A549 (cell line): Measurements from ENCODE around the gene CPLX1. TPM values are rescaled to one million over a fixed set of nuclear protein-coding genes. Genes with fewer than 3 reads are reported as not detected.
"Not testable (repeated sequence)": the region's sequence is repeated elsewhere in the genome, so short reads cannot be mapped to it uniquely, and the experiment has no call there.

ENCODE experiments used
- ATAC-seq, 2 experiments: fragments of 200-7000 bp in 1 of 2; fragments of >200 bp in 1 of 2; cut with Nextera tagmentation in 1 of 2; cut with Tn5 transposase in 1 of 2; 3 replicates each; pipeline versions ENCODE4 v1.8.0 to v1.9.1; 2018 to 2020; ENCODE audit warnings: mild to moderate bottlenecking in 1 of 2, moderate library complexity in 1 of 2
- CTCF ChIA-PET: fragments of 300-600 bp; sonication (Branson Sonifier 250); formaldehyde crosslinking; extraction: SDS; loops from one replicate; lab custom pipeline; 2021; ENCODE audit warnings: antibody characterized with exemption, inconsistent platforms; lab: Yijun Ruan, JAX
- POLR2A ChIA-PET: fragments of 350-600 bp; formaldehyde crosslinking; extraction: SDS; loops from one replicate; lab custom pipeline; 2021; ENCODE audit warnings: antibody characterized with exemption, inconsistent platforms; lab: Yijun Ruan, JAX
- DNase-seq, 2 experiments: peaks; one replicate each; pipeline versions ENCODE4 v3.0.0 to v3.0.0-alpha.2; 2011 to 2016; ENCODE audit warnings: low read depth in 1 of 2, low spot score in 1 of 2
- FAIRE-seq: peaks from 2 replicates; lab custom pipeline; 2011; peaks lifted over from hg19 to GRCh38; lab: Jason Lieb, UNC
- H3K27ac ChIP-seq, 2 experiments: fragments of >200 bp; sonication (Bioruptor Twin); formaldehyde crosslinking; 3 replicates each; pipeline ENCODE4 v1.5.1; 2016 to 2017
- H3K4me1 ChIP-seq: fragments of >200 bp; sonication (Bioruptor Twin); formaldehyde crosslinking; 3 replicates; pipeline ENCODE4 v1.6.1; 2016
- H3K4me2 ChIP-seq: fragments of >200 bp; sonication (Bioruptor Twin); formaldehyde crosslinking; 3 replicates; pipeline ENCODE4 v1.6.1; 2016
- H3K4me3 ChIP-seq: fragments of >200 bp; sonication (Bioruptor Twin); formaldehyde crosslinking; 3 replicates; pipeline ENCODE4 v1.5.1; 2016
- H3K9me3 ChIP-seq: fragments of >200 bp; sonication (Bioruptor Twin); formaldehyde crosslinking; 3 replicates; pipeline ENCODE4 v1.6.1; 2016
- BHLHE40 ChIP-seq: IDR thresholded peaks from 2 replicates; pipeline ENCODE4 v1.6.1; 2012; ENCODE audit warnings: low read depth, low read length, inconsistent platforms
- CBX2 ChIP-seq: fragments of 200-600 bp; sonication (generic); IDR thresholded peaks from 2 replicates; pipeline ENCODE4 v1.6.1; 2016; ENCODE audit warnings: low read depth, mild to moderate bottlenecking, borderline replicate concordance
- CHD4 ChIP-seq: fragments of 200-600 bp; sonication (generic); IDR thresholded peaks from 2 replicates; pipeline ENCODE4 v1.6.1; 2016; ENCODE audit warnings: antibody characterized with exemption, mild to moderate bottlenecking, borderline replicate concordance
- GATA3 ChIP-seq: IDR thresholded peaks from 2 replicates; pipeline ENCODE4 v1.6.1; 2012; ENCODE audit warnings: borderline replicate concordance
- HES2 ChIP-seq: fragments of >200 bp; sonication (Bioruptor Twin); formaldehyde crosslinking; IDR thresholded peaks from 2 replicates; pipeline ENCODE4 v1.6.1; 2016
- HEYL ChIP-seq: fragments of 250-450 bp; sonication (Bioruptor Pico); IDR thresholded peaks from 2 replicates; pipeline ENCODE4 v1.8.0; 2021; ENCODE audit warnings: mild to moderate bottlenecking, moderate library complexity
- JUN ChIP-seq, 2 experiments: fragments of >200 bp; sonication (Bioruptor Twin); formaldehyde crosslinking; IDR thresholded peaks; 2 replicates in 1 of 2; 3 replicates in 1 of 2; pipeline ENCODE4 v1.6.1; 2016 to 2017
- POLR2AphosphoS2 ChIP-seq: conservative IDR thresholded peaks from 2 replicates; pipeline ENCODE4 v1.6.1; 2012; ENCODE audit warnings: low read length, improper control_type of control experiment, inconsistent platforms
- RCOR1 ChIP-seq: fragments of 150-350 bp; IDR thresholded peaks from 2 replicates; pipeline ENCODE4 v1.6.1; 2014; ENCODE audit warnings: antibody characterized with exemption, low read length, low read depth
- RFX5 ChIP-seq: fragments of 450-650 bp; IDR thresholded peaks from 2 replicates; pipeline ENCODE4 v1.7.1; 2014; ENCODE audit warnings: antibody characterized with exemption, mild to moderate bottlenecking, moderate library complexity
- RNF2 ChIP-seq: fragments of 200-600 bp; sonication (generic); IDR thresholded peaks from 2 replicates; pipeline ENCODE4 v1.6.1; 2016; ENCODE audit warnings: low read depth, mild to moderate bottlenecking, antibody characterized with exemption, moderate library complexity, borderline replicate concordance
- SMC3 ChIP-seq: fragments of >200 bp; sonication (Bioruptor Twin); formaldehyde crosslinking; IDR thresholded peaks from 3 replicates; pipeline ENCODE4 v1.6.1; 2018; ENCODE audit warnings: inconsistent platforms
- SREBF2 ChIP-seq: fragments of 450-650 bp; IDR thresholded peaks from 2 replicates; pipeline ENCODE4 v1.6.1; 2014; ENCODE audit warnings: mild to moderate bottlenecking, moderate library complexity
- WGBS: methylation state at CpG from one replicate; pipeline ENCODE4 v1.1.6; 2017; ENCODE audit errors: missing lambda C conversion rate; 5-methylcytosine and 5-hydroxymethylcytosine counted together
- polyA plus RNA-seq, 4 experiments: library from polyadenylated mRNA; depleted of rRNA in 3 of 4; stranded (reverse); fragments of >200 nt; fragmentation: RNase III in 1 of 4; extraction: RNeasy Plus Mini Kit Qiagen cat#74134 plus additional on column Dnase treatment in 1 of 4; gene quantifications; 2 replicates in 3 of 4; 3 replicates in 1 of 4; pipeline ENCODE4 v1.2.3, GENCODE V29; 2011 to 2017
- TF ChIP-seq, protein P1 (sequence below): fragments of 200-600 bp; sonication (generic); IDR thresholded peaks from 2 replicates; pipeline ENCODE4 v1.6.1; 2016; ENCODE audit warnings: antibody characterized with exemption, mild to moderate bottlenecking, moderate library complexity
- TF ChIP-seq, protein P2 (sequence below): IDR thresholded peaks from 2 replicates; pipeline ENCODE4 v1.6.1; 2012; ENCODE audit warnings: low read depth, borderline replicate concordance
- TF ChIP-seq, protein P3 (sequence below): IDR thresholded peaks from 2 replicates; pipeline ENCODE4 v1.6.1; 2012

The CPLX1 gene
- polyA plus RNA-seq, 2 of the 4 experiments (the other 2 are of a cell fraction): 0.19 to 0.57 TPM

DNA sequence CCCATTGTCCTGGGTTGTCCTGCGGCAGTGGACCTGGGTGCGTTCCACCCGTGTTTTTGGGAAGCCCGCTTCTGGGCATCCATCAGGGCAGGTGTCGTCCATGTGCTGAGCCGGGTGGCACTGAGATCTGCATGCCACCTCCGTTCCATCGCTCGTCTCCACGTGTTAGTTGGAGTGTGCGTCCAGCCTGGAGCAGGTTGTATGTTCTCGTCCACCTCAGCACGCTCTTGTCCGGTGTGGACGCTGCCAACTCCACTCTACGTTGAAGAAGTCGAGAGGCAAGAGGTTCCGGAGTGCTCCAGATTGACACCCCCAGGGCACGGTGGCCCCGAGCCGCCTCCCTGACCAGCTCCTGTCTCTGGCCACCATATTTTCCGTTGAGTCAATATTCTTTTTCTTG, 86.4 kb downstream of the CPLX1 start:
- H3K4me2 ChIP-seq: no peak overlapping the region
- no peak for ATAC-seq
- ChIA-PET POLR2A (no interaction called here), CTCF (no interaction called here)
- no peak overlapping the region for H3K4me3 ChIP-seq
- no peaks in the 10 kb centered on the region for H3K4me1 ChIP-seq
- 97% methylated on average over 16 of the region's 22 CpGs for WGBS
- no peak overlapping the region for H3K27ac ChIP-seq
- no peak for FAIRE-seq
- no peak for DNase-seq
- TF ChIP-seq POLR2AphosphoS2 (no peak), SREBF2 (no peak), RCOR1 (no peak), BHLHE40 (no peak), CHD4 (no peak)
- no peaks in the 10 kb centered on the region for H3K9me3 ChIP-seq

- H3K9me3 ChIP-seq: no peaks in the 10 kb centered on the region
- H3K4me3 ChIP-seq: no peak overlapping the region
- TF ChIP-seq SMC3 (no peak), HEYL (CRISPR knock-in tag) (no peak), RNF2 (no peak), RFX5 (no peak), HES2 (no peak), CBX2 (no peak), GATA3 (no peak), POLR2AphosphoS2 (no peak), JUN (IDR thresholded peaks at IDR 0.05) (no peak)
- TF ChIP-seq, protein P1, sequence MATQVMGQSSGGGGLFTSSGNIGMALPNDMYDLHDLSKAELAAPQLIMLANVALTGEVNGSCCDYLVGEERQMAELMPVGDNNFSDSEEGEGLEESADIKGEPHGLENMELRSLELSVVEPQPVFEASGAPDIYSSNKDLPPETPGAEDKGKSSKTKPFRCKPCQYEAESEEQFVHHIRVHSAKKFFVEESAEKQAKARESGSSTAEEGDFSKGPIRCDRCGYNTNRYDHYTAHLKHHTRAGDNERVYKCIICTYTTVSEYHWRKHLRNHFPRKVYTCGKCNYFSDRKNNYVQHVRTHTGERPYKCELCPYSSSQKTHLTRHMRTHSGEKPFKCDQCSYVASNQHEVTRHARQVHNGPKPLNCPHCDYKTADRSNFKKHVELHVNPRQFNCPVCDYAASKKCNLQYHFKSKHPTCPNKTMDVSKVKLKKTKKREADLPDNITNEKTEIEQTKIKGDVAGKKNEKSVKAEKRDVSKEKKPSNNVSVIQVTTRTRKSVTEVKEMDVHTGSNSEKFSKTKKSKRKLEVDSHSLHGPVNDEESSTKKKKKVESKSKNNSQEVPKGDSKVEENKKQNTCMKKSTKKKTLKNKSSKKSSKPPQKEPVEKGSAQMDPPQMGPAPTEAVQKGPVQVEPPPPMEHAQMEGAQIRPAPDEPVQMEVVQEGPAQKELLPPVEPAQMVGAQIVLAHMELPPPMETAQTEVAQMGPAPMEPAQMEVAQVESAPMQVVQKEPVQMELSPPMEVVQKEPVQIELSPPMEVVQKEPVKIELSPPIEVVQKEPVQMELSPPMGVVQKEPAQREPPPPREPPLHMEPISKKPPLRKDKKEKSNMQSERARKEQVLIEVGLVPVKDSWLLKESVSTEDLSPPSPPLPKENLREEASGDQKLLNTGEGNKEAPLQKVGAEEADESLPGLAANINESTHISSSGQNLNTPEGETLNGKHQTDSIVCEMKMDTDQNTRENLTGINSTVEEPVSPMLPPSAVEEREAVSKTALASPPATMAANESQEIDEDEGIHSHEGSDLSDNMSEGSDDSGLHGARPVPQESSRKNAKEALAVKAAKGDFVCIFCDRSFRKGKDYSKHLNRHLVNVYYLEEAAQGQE: no peak
- TF ChIP-seq, protein P2, sequence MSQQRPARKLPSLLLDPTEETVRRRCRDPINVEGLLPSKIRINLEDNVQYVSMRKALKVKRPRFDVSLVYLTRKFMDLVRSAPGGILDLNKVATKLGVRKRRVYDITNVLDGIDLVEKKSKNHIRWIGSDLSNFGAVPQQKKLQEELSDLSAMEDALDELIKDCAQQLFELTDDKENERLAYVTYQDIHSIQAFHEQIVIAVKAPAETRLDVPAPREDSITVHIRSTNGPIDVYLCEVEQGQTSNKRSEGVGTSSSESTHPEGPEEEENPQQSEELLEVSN: no peak
- TF ChIP-seq, protein P3, sequence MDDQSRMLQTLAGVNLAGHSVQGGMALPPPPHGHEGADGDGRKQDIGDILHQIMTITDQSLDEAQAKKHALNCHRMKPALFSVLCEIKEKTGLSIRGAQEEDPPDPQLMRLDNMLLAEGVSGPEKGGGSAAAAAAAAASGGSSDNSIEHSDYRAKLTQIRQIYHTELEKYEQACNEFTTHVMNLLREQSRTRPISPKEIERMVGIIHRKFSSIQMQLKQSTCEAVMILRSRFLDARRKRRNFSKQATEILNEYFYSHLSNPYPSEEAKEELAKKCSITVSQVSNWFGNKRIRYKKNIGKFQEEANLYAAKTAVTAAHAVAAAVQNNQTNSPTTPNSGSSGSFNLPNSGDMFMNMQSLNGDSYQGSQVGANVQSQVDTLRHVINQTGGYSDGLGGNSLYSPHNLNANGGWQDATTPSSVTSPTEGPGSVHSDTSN: no peak
- TF ChIP-seq, all 56 proteins: peak for 0
- FAIRE-seq (no peak), ATAC-seq (no peak), DNase-seq (no peak)
- H3K4me1 ChIP-seq: no peaks in the 10 kb centered on the region
- no peak overlapping the region for H3K4me2 ChIP-seq
- H3K27ac ChIP-seq: no peak overlapping the region
- ChIA-PET CTCF (no interaction called here), POLR2A (no interaction called here)
- 93% methylated on average over 16 of the region's 16 CpGs for WGBS
Observed at GRCh38 chr4:738781-739280, 87.1 kb downstream of the CPLX1 start.

GRCh38 chr4:736561-736960, 89.4 kb downstream of the CPLX1 start:
- no CpG with 5 or more reads among the region's 34 CpGs for WGBS

More at GRCh38 chr4:736561-736960, 89.4 kb downstream of the CPLX1 start:
- H3K27ac ChIP-seq, DNase-seq, H3K9me3 ChIP-seq, H3K4me3 ChIP-seq, H3K4me2 ChIP-seq, ATAC-seq, FAIRE-seq, CTCF ChIA-PET, POLR2A ChIA-PET, H3K4me1 ChIP-seq: not testable (repeated sequence)
